Psoas muscle (tissue), 8 donors: ENCODE results near the gene C11orf58. TPM values are rescaled to one million over a fixed set of nuclear protein-coding genes. Genes with fewer than 3 reads are reported as not detected.

Source experiments
- ATAC-seq, 4 donors: fragments of 200-7000 bp; cut with Tn5 transposase; one replicate each; pipeline ENCODE4 v1.9.1; 2020; ENCODE audit warnings: moderate library complexity in 3 of 4, mild to moderate bottlenecking in 2 of 4
- DNase-seq, 2 donors: peaks; one replicate each; pipeline ENCODE4 v3.0.0-alpha.2; 2020
- H3K27ac ChIP-seq: fragments of 200-600 bp; one replicate; pipeline ENCODE4 v1.8.0; 2022
- H3K27me3 ChIP-seq, 3 donors: fragments of 200-600 bp in 1 of 3; one replicate each; pipeline versions ENCODE4 v1.6.1 to v1.8.0; 2013 to 2022; ENCODE audit warnings: low read length in 2 of 3, mild to moderate bottlenecking in 2 of 3, moderate library complexity in 1 of 3; ENCODE audit not compliant: insufficient read depth in 3 of 3
- H3K36me3 ChIP-seq, 2 donors: fragments of 200-600 bp in 1 of 2; one replicate each; pipeline versions ENCODE4 v1.6.1 to v1.8.0; 2013 to 2022; ENCODE audit warnings: low read depth in 1 of 2, mild to moderate bottlenecking in 1 of 2, moderate library complexity in 1 of 2; ENCODE audit not compliant: insufficient read depth in 1 of 2
- H3K4me1 ChIP-seq: fragments of 200-600 bp; one replicate; pipeline ENCODE4 v1.8.0; 2022
- H3K4me3 ChIP-seq: fragments of 200-600 bp; one replicate; pipeline ENCODE4 v1.8.0; 2022; ENCODE audit warnings: mild to moderate bottlenecking
- H3K9me3 ChIP-seq: fragments of 200-600 bp; one replicate; pipeline ENCODE4 v1.8.0; 2022
- CTCF ChIP-seq: fragments of 200-600 bp; IDR thresholded peaks from one replicate; pipeline ENCODE4 v1.8.0; 2022; ENCODE audit warnings: antibody characterized with exemption
- WGBS, 3 donors: extraction: QIAGEN DNeasy Blood & Tissue Kit; methylation state at CpG; one replicate each; pipeline versions ENCODE4 v1.1.6 to v1.1.7; 2013; 5-methylcytosine and 5-hydroxymethylcytosine counted together
- intact Hi-C, 2 donors: fragments of 100-400 bp; cut with DNase I; formaldehyde crosslinking; loops; one replicate each; pipeline versions ENCODE4 v1.11.0 to v1.14.2; 2022
- polyA plus RNA-seq, 3 donors: library from polyadenylated mRNA; stranded (reverse); fragments of 200-250 nt; gene quantifications; one replicate each; pipeline ENCODE4 v1.2.3, GENCODE V29; 2013
- total RNA-seq, 4 donors: library from RNA; stranded (reverse); fragmentation: NEBNext Ultra II Directional in 2 of 4; extraction: Animal tissue kit (Norgen Biotek cat#: 25700) in 2 of 4; gene quantifications; one replicate each; pipeline versions ENCODE4 v1.2.1 to v1.2.4, GENCODE V29; 2021 to 2023
- donor health status: healthy with polysubstance abuse.
- donor health status: DM: no; HTN: no; CAD: no; lungs with moderate emphysema.
- donor health status: Bipolar disorder and iron deficiency.
- donor health status: healthy.
- donor health status: DM: yes; HTN: yes; CAD: no.
- donor health status: DM: no; HTN: no; CAD: no.
- donor health status: DM: no; HTN: no; CAD: no.
- donor health status: DM: yes; HTN: yes; CAD: no.

C11orf58 gene
- total and polyA plus RNA-seq, 7 donors: 80.7 to 218 (median 92.2) TPM

GRCh38 chr11:16759857-16760508, 21.5 kb downstream of the C11orf58 start:
- no peak for ATAC-seq
- H3K27me3 ChIP-seq: no peaks in the 10 kb centered on the region
- 65 to 68% (median 66%) methylated on average over 8 of the region's 8 CpGs for WGBS, 3 donors
- no peak overlapping the region for H3K4me3 ChIP-seq
- H3K36me3 ChIP-seq: peaks cover 7 to 39% of the 10 kb centered on the region in 2 donors
- TF ChIP-seq CTCF: no peak
- peak overlapping the region; percentile 14 for H3K27ac ChIP-seq
- intact Hi-C loops: no loop called here
- H3K9me3 ChIP-seq: no peaks in the 10 kb centered on the region
- no peak for DNase-seq
- no peaks in the 10 kb centered on the region for H3K4me1 ChIP-seq

- Histone ChIP-seq H3K4me1 (no peaks in the 10 kb centered on the region), H3K27ac (no peak overlapping the region), H3K9me3 (no peaks in the 10 kb centered on the region), H3K36me3 (peaks cover 0 to 1% of the 10 kb centered on the region in 2 donors), H3K27me3 (no peaks in the 10 kb centered on the region), H3K4me3 (no peak overlapping the region)
- WGBS, 3 donors: 79 to 93% (median 86%) methylated on average over 1 of the region's 1 CpG
- intact Hi-C loops: no loop called here
- TF ChIP-seq CTCF: no peak
- DNase-seq: no peak
- ATAC-seq: no peak
Measured at GRCh38 chr11:16763746-16764145, 25.3 kb downstream of the C11orf58 start.

GRCh38 chr11:16764888-16765287, 26.4 kb downstream of the C11orf58 start:
- H3K4me1 ChIP-seq: no peaks in the 10 kb centered on the region
- H3K36me3 ChIP-seq: no peaks in the 10 kb centered on the region
- H3K9me3 ChIP-seq: no peaks in the 10 kb centered on the region
- no peaks in the 10 kb centered on the region for H3K27me3 ChIP-seq
- ATAC-seq (no peak), DNase-seq (no peak)
- WGBS, 3 donors: 83 to 91% (median 89%) methylated on average over 8 of the region's 8 CpGs
- no peak for TF ChIP-seq CTCF
- intact Hi-C loops: no loop called here
- H3K4me3 ChIP-seq: no peak overlapping the region
- H3K27ac ChIP-seq: no peak overlapping the region

- H3K36me3 ChIP-seq: no peaks in the 10 kb centered on the region
- WGBS, 3 donors: 80 to 86% (median 83%) methylated on average over 4 of the region's 4 CpGs
- H3K9me3 ChIP-seq: no peaks in the 10 kb centered on the region
- ATAC-seq (no peak), DNase-seq (no peak)
- no peak for TF ChIP-seq CTCF
- intact Hi-C loops: no loop called here
- no peaks in the 10 kb centered on the region for H3K27me3 ChIP-seq
- H3K27ac ChIP-seq: no peak overlapping the region
- H3K4me3 ChIP-seq: no peak overlapping the region
- no peaks in the 10 kb centered on the region for H3K4me1 ChIP-seq
Measured at GRCh38 chr11:16767137-16767536, 28.7 kb downstream of the C11orf58 start.

GRCh38 chr11:16767957-16768356, 29.5 kb downstream of the C11orf58 start:
- 82 to 96% (median 91%) methylated on average over 4 of the region's 4 CpGs for WGBS, 3 donors
- H3K36me3 ChIP-seq: no peaks in the 10 kb centered on the region
- no peaks in the 10 kb centered on the region for H3K4me1 ChIP-seq
- H3K4me3 ChIP-seq: no peak overlapping the region
- H3K27ac ChIP-seq: no peak overlapping the region
- ATAC-seq (no peak), DNase-seq (no peak)
- no peaks in the 10 kb centered on the region for H3K27me3 ChIP-seq
- no peaks in the 10 kb centered on the region for H3K9me3 ChIP-seq
- TF ChIP-seq CTCF: no peak
- intact Hi-C loops: no loop called here
